Occipital lobe (tissue), 3 donors: ENCODE measurements around the gene MAGED4B. TPM values are rescaled to one million over a fixed set of nuclear protein-coding genes. Genes with fewer than 3 reads are reported as not detected.
"Not testable (repeated sequence)": the region's sequence is repeated elsewhere in the genome, so short reads cannot be mapped to it uniquely, and the experiment has no call there.

ENCODE experiments used
- DNase-seq: peaks from one replicate; lab custom pipeline; 2025; lab: John Stamatoyannopoulos, UW
- small RNA-seq: library from RNA; depleted of rRNA; stranded (forward); fragments of <200 nt; gene quantifications from one replicate; pipeline ENCODE3, GENCODE V24; 2014
- total RNA-seq: library from RNA; depleted of rRNA; stranded (reverse); fragments of >200 nt; gene quantifications from one replicate; pipeline ENCODE4 v1.2.3, GENCODE V29; 2014

MAGED4B gene, protein sequence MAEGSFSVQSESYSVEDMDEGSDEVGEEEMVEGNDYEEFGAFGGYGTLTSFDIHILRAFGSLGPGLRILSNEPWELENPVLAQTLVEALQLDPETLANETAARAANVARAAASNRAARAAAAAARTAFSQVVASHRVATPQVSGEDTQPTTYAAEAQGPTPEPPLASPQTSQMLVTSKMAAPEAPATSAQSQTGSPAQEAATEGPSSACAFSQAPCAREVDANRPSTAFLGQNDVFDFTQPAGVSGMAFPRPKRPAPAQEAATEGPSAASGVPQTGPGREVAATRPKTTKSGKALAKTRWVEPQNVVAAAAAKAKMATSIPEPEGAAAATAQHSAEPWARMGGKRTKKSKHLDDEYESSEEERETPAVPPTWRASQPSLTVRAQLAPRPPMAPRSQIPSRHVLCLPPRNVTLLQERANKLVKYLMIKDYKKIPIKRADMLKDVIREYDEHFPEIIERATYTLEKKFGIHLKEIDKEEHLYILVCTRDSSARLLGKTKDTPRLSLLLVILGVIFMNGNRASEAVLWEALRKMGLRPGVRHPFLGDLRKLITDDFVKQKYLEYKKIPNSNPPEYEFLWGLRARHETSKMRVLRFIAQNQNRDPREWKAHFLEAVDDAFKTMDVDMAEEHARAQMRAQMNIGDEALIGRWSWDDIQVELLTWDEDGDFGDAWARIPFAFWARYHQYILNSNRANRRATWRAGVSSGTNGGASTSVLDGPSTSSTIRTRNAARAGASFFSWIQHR
- 119 TPM for total RNA-seq

DNA sequence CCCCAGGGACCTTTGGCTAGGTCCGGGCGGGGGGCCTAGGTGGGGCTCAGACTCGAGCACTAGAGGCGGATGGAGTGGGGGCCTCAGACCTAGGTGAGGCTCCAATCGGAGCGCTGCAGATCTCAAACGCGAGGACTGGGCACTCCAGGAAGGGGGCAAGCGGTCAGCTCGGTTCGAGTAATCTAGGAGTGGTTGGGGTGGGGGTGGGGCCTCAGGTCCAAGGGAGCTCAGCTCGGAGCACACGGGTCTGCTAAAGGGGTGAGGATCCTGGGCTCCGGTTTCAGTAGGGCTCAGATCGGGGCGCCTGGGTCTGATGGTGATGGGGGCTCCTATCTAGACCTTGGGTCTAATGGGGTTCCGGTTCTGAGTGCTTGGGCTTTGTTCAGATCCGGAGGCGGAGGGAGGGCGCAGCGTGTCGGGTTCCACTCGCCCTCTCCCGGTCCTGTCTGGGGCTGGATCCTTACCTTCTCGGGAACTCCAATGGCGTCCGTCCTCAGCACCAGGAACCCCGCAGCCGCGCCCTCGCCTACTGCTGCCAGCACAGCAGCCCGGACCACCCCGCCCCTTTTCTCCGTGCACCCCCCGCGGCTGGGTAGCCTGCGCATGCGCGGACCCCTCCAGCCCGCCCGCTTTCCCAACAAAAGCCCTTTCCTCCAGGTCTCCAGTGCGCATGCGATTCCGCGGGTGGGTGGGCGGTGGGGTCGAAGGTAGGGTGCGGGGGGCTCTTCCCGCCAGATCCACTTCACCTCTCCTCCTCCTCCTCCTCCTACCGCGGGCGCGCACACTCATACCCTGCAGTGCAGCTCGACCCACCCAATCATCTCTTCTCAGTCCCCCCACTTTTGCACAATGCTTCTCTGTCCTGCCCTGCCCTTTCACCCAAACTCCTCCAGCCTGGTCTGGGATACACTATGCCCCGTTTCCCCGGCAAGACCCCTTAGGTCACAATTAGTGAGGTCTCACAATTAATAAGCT, at the start of gene MAGED4B:
MAGED4B (minus strand) TSS at position 518 of the 975 bp plus-strand sequence. CDS start 1,011 bp downstream, outside the sequence.
- DNase-seq: not testable (repeated sequence)

DNA sequence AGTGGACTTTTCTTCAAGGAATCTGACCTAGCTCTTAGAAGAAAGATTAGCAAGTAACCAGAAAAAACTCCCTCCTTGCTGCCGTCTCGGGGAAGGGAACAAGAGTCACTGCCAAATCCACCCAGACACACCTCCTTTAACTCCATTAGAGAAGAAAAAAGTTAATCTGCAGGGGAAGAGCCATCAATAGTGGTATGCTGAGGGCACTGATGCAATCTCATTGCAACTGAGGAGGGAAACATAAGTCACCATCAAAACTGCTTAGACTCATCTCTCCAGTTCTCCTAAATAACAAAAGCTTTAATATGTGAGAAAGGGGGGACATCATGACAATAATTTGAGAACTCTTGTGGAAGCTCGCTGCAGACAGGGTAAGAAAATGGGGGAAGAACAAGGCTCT, 49.3 kb upstream of the MAGED4B start:
- no peak for DNase-seq

DNA sequence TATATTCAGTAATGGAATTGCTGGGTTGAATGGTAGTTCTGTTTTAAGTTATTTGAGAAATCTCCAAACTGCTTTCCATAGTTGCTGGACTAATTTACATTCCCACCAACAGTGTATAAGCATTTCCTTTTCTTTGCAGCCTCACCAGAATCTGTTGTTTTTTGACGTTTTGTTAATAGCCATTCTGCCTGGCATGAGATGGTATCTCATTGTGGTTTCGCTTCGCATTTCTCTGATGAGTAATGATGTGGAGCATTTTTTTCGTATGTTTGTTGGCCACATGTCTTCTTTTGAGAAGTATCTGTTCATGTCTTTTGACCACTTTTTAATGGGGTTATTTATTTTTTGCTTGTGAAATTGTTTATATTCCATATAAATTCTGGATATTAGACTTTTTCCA, 13.6 kb upstream of the MAGED4B start:
- DNase-seq: no peak

DNA sequence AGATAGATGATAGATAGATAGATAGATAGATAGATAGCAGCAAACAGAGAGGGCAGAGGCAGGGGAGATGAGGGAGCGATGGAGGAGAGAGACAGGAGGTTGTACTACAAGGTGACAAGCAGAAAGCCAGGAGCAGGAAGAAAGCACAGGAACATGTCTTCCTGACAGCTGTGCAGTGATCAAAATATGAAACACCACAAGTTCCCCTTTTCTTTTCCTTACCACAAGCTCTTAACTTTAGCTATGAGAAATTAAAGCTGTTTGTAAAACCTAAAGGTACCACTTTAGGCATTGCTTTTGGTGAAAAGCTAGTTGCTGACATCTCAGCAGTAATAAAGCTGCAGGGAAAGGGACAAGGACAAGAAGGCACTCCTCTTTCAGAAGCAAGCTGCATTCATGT, 9.1 kb upstream of the MAGED4B start:
- DNase-seq: no peak

DNA sequence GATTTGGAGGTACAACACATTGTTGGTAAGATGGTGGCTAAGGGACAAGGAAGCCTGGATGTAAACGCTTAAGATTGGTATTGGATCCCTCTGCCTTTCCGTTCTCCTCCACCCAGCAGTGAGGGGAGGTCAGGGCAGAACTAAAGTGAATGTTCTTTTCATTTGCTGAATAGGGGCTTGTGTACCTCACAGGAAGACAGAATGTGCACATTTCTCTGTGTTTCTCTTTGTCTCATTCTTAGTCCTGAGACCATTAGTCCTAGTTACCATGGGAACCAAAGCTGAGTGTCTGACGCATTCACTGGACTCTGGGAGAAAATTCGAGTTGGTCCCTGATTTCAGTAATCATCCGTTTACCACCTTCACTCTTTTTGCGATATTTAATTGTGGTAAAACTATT, 26.7 kb downstream of the MAGED4B start:
- DNase-seq: not testable (repeated sequence)

DNA sequence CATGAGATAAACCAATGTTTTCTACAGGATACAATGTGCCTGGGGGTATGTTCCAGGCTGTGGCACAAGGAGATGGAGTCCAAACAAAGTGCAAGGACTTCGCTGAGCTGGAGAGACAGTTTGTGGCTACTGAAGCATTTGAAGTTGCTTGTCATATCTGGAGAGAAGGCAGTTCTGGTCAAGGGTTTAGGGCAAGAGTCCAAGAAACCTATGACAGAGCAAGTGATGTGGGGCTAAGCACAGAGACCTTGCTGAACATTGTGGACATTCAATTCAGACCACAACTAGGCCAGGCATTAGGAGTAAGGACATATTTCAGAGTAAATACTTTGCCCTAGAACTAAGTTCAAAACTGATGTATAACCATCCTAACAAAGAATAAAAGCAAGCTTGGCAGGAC, 34.8 kb downstream of the MAGED4B start:
- no peak for DNase-seq

DNA sequence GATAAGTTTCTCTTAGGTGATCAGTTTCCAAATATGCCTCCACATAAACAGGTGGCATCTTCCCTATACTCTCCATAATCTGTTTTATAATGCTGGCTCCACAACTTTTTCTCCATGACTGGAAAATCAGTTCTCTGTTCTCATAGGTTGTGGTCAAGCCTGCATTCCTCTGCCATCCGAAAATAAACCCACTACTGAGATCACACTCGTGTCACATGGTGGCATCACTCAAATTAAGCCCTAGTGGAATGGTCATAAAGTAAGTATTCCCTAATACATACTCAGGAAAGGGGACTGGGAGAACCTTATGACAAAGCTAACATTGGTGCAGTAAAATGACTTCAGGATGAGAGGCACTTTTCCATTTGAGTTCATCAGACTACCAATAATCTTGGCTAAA, 37.6 kb downstream of the MAGED4B start:
- no peak for DNase-seq

DNA sequence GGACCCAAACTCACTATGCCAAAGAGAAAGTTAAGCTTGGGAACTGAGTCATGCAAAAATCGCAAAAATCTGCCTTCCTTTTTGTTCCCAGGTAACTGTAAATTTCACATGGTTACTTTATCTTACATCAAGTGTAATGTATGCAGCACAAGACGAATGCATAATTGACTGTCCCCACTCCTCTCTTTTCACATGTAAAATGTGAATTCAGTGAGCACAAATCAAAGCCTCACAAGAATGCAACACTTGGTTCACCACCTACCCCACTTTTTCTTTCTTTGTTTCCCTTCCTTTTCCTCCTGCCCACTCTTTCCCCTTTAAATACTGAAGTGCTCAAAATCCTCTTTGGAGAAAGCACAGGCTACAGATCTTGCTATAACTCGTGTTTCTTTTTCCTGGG, 53.2 kb downstream of the MAGED4B start:
- no peak for DNase-seq

Small RNA genes within 50 kb of the gene (small RNA-seq; reads per million reads assigned to genes)
- gene SNORA11E: not detected

Other genes starting within 250 kb of the MAGED4B start
- gene MAGED1, start 175.6 kb downstream of the MAGED4B start, total RNA-seq: 82.7 TPM
- gene MAGED4, start 115.7 kb upstream of the MAGED4B start, total RNA-seq: 46.2 TPM